DMS79 (cell line): ENCODE measurements around the gene TET3.
A peak's percentile ranks its signal among the peaks of the same experiment; 100 is the strongest.

ENCODE experiments used
- DNase-seq: peaks from one replicate; lab custom pipeline; 2025; lab: John Stamatoyannopoulos, UW

The TET3 gene

GRCh38 chr2:74005786-74006185 lies 21.1 kb downstream of the TET3 start:
- peak; percentile 21 for DNase-seq

DNA sequence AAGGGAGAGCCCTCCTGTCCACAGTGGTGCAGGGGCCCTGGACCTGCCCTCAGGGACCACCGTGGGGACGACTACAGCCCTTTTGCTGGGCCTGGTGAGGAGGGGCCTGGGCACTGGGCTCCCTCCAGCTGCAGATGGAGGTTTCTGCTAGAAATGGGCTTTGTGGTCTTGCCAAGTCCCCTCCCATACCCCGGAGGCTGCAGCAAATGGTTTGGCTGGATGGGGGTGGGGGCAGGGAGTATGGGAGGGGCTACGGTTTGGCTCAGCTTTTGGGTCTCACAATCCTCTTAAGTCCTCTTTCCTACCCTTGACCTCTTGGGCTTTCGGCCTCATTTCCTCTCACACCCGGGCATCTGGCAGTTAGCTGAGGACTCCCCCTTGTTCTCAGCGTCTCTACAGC lies 21.7 kb downstream of the TET3 start:
- no peak for DNase-seq

- no peak for DNase-seq
Observed at GRCh38 chr2:74007121-74007520, 22.4 kb downstream of the TET3 start.

GRCh38 chr2:74007711-74008110 lies 23.0 kb downstream of the TET3 start:
- DNase-seq, result no peak

GRCh38 chr2:74008761-74009395 lies 24.2 kb downstream of the TET3 start:
- DNase-seq, result no peak

DNA sequence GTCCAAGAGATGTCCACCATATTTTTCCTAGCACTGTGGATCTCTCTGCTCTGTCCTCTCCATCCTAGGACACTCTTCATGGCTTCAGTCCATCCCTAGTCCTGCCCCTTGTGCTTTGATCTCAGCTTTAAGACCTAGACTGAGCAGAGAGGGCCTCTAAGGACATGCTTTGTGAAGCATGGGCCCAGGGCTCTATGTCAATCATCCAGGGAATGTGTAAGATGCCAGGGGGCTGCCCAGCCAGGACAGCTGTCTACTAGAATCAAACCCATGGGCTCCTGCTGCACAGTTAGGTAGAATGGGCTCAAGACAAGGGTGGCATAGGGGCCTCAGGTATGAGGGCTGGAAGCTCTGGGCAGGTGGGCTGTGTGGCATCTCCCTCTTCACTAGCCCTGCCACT lies 24.9 kb downstream of the TET3 start:
- no peak for DNase-seq

DNA sequence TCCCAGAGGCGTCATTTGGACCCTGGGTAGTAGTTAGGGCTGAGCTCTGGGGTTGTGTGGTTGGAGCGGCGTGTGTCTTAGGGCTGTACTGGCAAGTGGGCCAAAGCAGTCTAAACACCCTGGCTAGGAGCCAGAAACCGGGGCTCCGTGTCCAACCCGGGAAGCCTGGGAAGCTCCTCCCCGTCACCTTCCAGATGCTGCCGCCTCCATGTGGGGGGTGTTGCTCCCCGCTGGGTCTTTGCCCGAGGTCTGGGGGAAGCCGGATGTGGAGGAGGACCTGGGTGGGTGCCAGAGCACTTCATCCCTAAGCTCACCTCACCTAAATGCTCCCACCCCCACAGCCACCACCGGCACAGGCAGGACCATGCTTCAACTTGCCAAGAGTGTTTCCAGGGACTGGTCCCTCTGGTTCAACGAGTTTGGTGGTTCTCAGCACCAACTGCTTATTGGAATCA lies 25.4 kb downstream of the TET3 start:
- DNase-seq, result peak; percentile 97

DNA sequence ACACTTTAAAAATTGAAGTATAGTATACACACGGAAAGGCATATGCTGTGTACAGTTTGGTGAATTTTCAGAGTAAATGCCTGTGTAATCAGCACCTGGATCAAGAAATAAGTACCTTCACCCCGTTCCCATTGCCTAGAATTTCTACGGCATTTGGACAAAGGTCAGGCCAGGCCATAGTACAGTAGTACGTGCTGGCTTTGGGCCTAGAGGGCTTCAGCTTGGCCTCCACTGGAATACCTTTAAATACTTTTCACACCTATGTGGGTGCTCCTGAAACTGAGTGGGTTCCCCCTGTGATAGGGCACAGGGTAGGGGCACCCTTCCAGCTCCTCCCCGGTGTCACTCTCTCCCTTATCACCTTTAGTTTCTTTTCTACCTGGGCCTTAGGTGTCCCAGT lies 26.5 kb downstream of the TET3 start:
- no peak for DNase-seq

GRCh38 chr2:74014813-74015212 lies 30.1 kb downstream of the TET3 start:
- no peak for DNase-seq

GRCh38 chr2:74017223-74017622 lies 32.5 kb downstream of the TET3 start:
- DNase-seq, result no peak

DNA sequence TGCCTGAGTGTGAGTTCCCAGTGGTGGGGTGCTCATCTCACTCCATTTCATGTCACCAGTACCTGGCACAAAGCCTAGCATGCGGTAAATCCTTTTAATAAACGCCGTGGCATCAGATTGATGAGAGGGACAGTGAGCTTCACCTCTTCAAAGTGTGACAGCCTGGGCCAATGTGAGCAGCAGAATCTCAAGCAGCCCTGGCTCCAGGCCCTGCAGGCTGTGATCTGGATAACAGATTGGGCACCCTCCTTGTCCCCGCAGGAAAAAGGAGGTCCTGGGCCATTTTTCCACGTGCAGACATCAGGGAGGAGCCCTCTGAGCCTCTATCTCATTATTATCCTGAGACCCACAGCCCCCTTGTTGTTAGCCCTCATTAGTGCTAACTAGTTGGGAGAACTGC lies 34.8 kb downstream of the TET3 start:
- no peak for DNase-seq

DNA sequence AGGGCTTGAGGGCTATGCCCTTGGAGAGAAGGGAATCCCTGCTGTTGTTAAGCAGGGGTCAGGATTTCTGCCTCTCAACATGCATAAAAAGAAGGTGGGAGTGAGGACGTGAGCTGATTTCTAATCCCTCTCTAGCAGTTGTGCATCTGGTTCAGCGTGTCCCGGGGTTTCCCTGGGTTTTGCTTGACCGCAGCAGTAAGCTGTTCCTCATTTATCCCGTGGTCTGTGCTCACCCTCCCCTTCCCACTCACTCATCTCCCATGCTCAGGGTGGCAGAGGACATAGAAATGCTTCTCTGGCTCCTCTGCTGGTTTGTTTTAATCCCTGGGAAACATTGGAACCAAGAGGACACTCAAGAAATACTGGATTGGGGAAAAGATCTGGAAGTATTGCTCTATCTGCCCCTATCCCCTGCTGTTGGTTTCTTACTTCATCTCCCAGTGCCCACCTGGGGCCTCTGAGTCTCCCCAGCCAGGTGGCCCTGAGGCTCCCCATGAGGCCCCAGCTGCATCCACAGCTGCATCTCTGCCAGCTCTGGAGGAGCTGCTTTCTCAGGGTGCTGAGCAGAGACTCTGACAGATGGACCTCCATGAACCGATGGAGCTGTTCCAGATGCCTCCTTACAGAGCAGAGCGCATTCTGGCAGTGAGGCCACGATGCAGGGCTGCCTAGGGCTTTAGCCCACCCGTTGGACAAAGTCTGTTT lies 36.1 kb downstream of the TET3 start:
- no peak for DNase-seq

- DNase-seq, result no peak
Observed at GRCh38 chr2:74021407-74021755, 36.7 kb downstream of the TET3 start.

DNA sequence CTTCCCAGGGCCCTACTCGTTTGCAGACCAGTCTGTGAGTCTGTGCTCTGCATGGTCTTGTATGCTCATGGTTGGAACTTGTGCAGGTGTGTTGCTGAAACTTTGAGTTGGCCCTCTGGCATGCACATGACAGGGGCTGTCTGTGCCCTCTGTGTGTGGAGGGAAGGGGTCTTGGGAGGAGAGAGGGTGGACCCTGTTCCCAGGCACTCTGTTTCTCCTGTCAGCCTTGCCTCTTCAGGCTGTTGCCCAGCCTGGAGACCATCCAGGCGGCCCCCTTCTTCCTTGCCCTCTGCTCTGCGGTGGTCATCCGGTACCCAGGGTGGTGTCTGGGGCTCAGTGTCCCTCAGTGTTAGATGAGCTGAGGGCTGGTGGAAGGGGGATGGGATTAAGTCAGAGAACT lies 39.5 kb downstream of the TET3 start:
- no peak for DNase-seq

- no peak for DNase-seq
Observed at GRCh38 chr2:74025971-74026612, 41.4 kb downstream of the TET3 start.

DNA sequence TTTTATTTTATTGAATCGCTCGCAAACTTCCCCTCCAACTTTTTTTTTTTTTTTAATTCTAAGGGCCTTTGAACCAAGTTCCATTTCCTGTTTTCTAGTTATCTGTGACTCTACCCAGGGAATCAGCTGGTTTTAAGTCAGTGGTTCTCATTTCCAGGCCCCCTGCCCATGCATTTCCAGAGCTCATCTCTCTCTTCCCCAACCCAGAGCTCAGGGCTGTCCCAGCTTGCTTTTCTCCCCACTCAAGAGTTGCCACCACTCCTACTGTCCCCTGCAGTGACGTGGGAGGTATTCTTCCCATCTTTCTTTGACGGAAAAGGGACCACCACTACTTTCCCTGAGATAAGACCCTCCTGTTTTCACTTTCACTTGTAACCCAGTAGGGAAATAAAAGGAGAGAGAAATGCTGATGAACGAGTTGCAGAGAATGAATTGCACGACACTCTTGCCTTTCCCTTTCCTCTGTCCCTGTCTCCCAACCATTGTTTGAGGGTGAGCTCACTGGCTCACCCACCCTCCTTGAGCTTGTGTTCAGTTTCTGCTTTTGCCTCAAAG lies 42.1 kb downstream of the TET3 start:
- DNase-seq, result no peak

DNA sequence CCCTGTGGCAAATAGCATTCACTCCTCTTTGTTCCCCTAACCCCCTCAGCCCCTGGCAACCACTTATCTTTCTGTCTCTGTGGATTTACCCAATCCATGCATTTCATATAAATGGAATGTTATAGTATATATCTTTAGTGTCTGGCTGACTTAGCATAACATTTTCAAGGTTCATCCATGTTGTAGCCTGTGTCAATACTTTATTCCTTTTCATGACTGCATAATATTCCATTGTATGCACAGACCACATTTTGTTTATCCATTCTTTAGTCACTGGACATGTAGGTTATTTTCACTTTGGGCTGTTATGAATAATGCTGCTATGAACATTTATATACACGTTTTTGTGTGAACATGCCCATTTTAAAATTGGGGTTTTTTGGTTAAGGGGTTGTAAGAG lies 42.8 kb downstream of the TET3 start:
- DNase-seq, result no peak

- no peak for DNase-seq
Observed at GRCh38 chr2:74028290-74028689, 43.6 kb downstream of the TET3 start.

DNA sequence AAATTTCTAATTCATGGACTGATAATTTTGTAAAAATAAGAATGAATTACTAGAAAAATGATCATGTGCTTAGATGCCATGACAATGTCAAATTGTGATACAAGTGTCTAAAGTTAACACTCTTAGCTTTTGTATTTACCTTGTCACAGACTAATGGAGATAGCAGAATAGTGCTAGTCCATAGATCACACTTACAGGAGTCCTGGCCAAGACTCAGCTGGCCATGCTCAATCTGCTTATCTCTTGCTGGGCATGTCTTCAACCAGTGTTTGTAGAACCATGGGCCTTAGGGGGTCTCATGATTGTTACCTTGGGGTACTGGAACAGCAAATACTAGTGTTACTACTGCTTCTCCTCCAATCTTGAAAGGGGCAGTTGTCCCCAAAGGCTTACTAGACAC lies 44.0 kb downstream of the TET3 start:
- DNase-seq, result no peak

GRCh38 chr2:74029714-74030397 lies 45.1 kb downstream of the TET3 start:
- DNase-seq, result no peak

- DNase-seq, result no peak
Observed at GRCh38 chr2:74031221-74031620, 46.5 kb downstream of the TET3 start.

GRCh38 chr2:74031959-74032287 lies 47.2 kb downstream of the TET3 start:
- no peak for DNase-seq

GRCh38 chr2:74033375-74033774 lies 48.7 kb downstream of the TET3 start:
- DNase-seq, result no peak
